ENCODE measurements around the gene TRPV4.

- no peak for TF ChIP-seq POLR2A (IDR thresholded peaks at IDR 0.05)
- TF ChIP-seq, protein P1, sequence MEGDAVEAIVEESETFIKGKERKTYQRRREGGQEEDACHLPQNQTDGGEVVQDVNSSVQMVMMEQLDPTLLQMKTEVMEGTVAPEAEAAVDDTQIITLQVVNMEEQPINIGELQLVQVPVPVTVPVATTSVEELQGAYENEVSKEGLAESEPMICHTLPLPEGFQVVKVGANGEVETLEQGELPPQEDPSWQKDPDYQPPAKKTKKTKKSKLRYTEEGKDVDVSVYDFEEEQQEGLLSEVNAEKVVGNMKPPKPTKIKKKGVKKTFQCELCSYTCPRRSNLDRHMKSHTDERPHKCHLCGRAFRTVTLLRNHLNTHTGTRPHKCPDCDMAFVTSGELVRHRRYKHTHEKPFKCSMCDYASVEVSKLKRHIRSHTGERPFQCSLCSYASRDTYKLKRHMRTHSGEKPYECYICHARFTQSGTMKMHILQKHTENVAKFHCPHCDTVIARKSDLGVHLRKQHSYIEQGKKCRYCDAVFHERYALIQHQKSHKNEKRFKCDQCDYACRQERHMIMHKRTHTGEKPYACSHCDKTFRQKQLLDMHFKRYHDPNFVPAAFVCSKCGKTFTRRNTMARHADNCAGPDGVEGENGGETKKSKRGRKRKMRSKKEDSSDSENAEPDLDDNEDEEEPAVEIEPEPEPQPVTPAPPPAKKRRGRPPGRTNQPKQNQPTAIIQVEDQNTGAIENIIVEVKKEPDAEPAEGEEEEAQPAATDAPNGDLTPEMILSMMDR (IDR thresholded peaks at IDR 0.05 in 4 of 5, conservative IDR thresholded peaks at IDR 0.05 in 1 of 5) = no peak
Observed at GRCh38 chr12:109764123-109764522, 69.1 kb downstream of the TRPV4 start.
